SU-DHL-6 (cell line): ENCODE data around the gene SPTLC3.

ENCODE experiments used
- H2AFZ ChIP-seq: fragments of 200-600 bp; sonication (generic); 2 replicates; pipeline ENCODE4 v1.6.1; 2014; ENCODE audit warnings: low read depth, mild to moderate bottlenecking, moderate library complexity, mixed read lengths, antibody characterized with exemption, low read length; ENCODE audit not compliant: severe bottlenecking
- H3F3A ChIP-seq: fragments of 200-600 bp; shearing (Covaris generic); 2 replicates; pipeline ENCODE4 v1.6.0; 2016; ENCODE audit warnings: antibody characterized with exemption, mild to moderate bottlenecking; ENCODE audit not compliant: insufficient read depth
- H3K27ac ChIP-seq: fragments of 200-600 bp; sonication (generic); 2 replicates; pipeline ENCODE4 v1.5.1; 2016; ENCODE audit warnings: low read depth, mild to moderate bottlenecking, low read length, moderate library complexity, mixed read lengths
- H3K27me3 ChIP-seq: fragments of 200-600 bp; sonication (generic), shearing (Covaris generic); 2 replicates; pipeline ENCODE4 v1.6.0; 2014; ENCODE audit warnings: mild to moderate bottlenecking, low read length
- H3K36me3 ChIP-seq: fragments of 200-600 bp; sonication (generic); 2 replicates; pipeline ENCODE4 v1.6.1; 2014; ENCODE audit warnings: mild to moderate bottlenecking, low read length, mixed read lengths
- H3K4me2 ChIP-seq: fragments of 300-600, 200-600 bp; shearing (Covaris generic), sonication (generic); 2 replicates; pipeline ENCODE4 v1.6.0; 2014; ENCODE audit warnings: low read length, low read depth, mild to moderate bottlenecking; ENCODE audit not compliant: poor library complexity, severe bottlenecking
- H3K4me3 ChIP-seq: fragments of 200-600 bp; sonication (generic); 2 replicates; pipeline ENCODE4 v1.5.1; 2014; ENCODE audit warnings: antibody characterized with exemption, low read length, mild to moderate bottlenecking, mixed read lengths; ENCODE audit not compliant: insufficient read depth, poor library complexity, severe bottlenecking
- H3K79me2 ChIP-seq: fragments of 200-600 bp; sonication (generic); 2 replicates; pipeline ENCODE4 v1.6.1; 2014; ENCODE audit warnings: mild to moderate bottlenecking, low read length, moderate library complexity; ENCODE audit not compliant: insufficient read depth
- H3K9ac ChIP-seq: fragments of 200-600 bp; sonication (generic); 2 replicates; pipeline ENCODE4 v1.7.0; 2014; ENCODE audit warnings: mild to moderate bottlenecking, low read length
- H3K9me2 ChIP-seq: fragments of 200-600 bp; sonication (generic); replicated peaks from 2 replicates; pipeline ENCODE4 v1.6.1; 2014; ENCODE audit warnings: low read length; ENCODE audit not compliant: insufficient read depth
- H3K9me3 ChIP-seq: fragments of 200-600 bp; sonication (generic); 2 replicates; pipeline ENCODE4 v1.6.1; 2014; ENCODE audit warnings: low read length, mixed read lengths; ENCODE audit not compliant: insufficient read depth
- H4K20me1 ChIP-seq: fragments of 200-600 bp; sonication (generic); 2 replicates; pipeline ENCODE4 v1.6.1; 2014; ENCODE audit warnings: low read depth, mild to moderate bottlenecking, antibody characterized with exemption, low read length, moderate library complexity, mixed read lengths
- CTCF ChIP-seq: fragments of 200-600 bp; sonication (generic); IDR thresholded peaks from one replicate; pipeline ENCODE4 v1.5.1; 2017; ENCODE audit warnings: antibody characterized with exemption, mild to moderate bottlenecking, low read length, moderate library complexity; ENCODE audit not compliant: insufficient read depth, poor library complexity, severe bottlenecking
- EZH2phosphoT487 ChIP-seq: fragments of 200-600 bp; sonication (generic), shearing (Covaris generic); conservative IDR thresholded peaks from 2 replicates; pipeline ENCODE4 v1.6.1; 2018; ENCODE audit warnings: mild to moderate bottlenecking, antibody characterized with exemption, low read length, moderate library complexity, mixed read lengths

SPTLC3 gene

GRCh38 chr20:13007596-13007995 lies 1.2 kb upstream of the SPTLC3 start:
- Histone ChIP-seq H3F3A (no peaks in the 10 kb centered on the region), H3K4me2 (no peak overlapping the region)

GRCh38 chr20:13009682-13010406 lies 1.1 kb downstream of the SPTLC3 start:
- no peaks in the 10 kb centered on the region for H3K9me3 ChIP-seq
- no peaks in the 10 kb centered on the region for H3K79me2 ChIP-seq
- H3K4me2 ChIP-seq, result no peak overlapping the region
- H3K4me3 ChIP-seq, result no peak overlapping the region
- H3K9ac ChIP-seq, result no peak overlapping the region
- H3K27me3 ChIP-seq, result no peaks in the 10 kb centered on the region
- no peaks in the 10 kb centered on the region for H3F3A ChIP-seq
- H3K36me3 ChIP-seq, result no peaks in the 10 kb centered on the region
- TF ChIP-seq CTCF, result no peak
- no peak for TF ChIP-seq EZH2phosphoT487
- no peaks in the 10 kb centered on the region for H4K20me1 ChIP-seq
- no peak overlapping the region for H2AFZ ChIP-seq
- no peaks in the 10 kb centered on the region for H3K9me2 ChIP-seq
- no peak overlapping the region for H3K27ac ChIP-seq

More at GRCh38 chr20:13007596-13007995, 1.2 kb upstream of the SPTLC3 start:
- Histone ChIP-seq H3K36me3 (no peaks in the 10 kb centered on the region), H3K9me3 (no peaks in the 10 kb centered on the region), H4K20me1 (no peaks in the 10 kb centered on the region), H3K9ac (no peak overlapping the region), H3K79me2 (no peaks in the 10 kb centered on the region), H3K9me2 (no peaks in the 10 kb centered on the region), H3K4me3 (no peak overlapping the region), H2AFZ (no peak overlapping the region), H3K27ac (no peak overlapping the region), H3K27me3 (no peaks in the 10 kb centered on the region)
- no peak for TF ChIP-seq EZH2phosphoT487

- no peak overlapping the region for H3K9ac ChIP-seq
- no peaks in the 10 kb centered on the region for H3K27me3 ChIP-seq
- H3K27ac ChIP-seq, result no peak overlapping the region
- H3K79me2 ChIP-seq, result no peaks in the 10 kb centered on the region
- no peaks in the 10 kb centered on the region for H3K9me2 ChIP-seq
- TF ChIP-seq EZH2phosphoT487 (no peak), CTCF (no peak)
- no peaks in the 10 kb centered on the region for H3K36me3 ChIP-seq
- H2AFZ ChIP-seq, result no peak overlapping the region
- H3K4me2 ChIP-seq, result no peak overlapping the region
- no peaks in the 10 kb centered on the region for H3K9me3 ChIP-seq
- no peaks in the 10 kb centered on the region for H4K20me1 ChIP-seq
- no peak overlapping the region for H3K4me3 ChIP-seq
- H3F3A ChIP-seq, result no peaks in the 10 kb centered on the region
Observed at GRCh38 chr20:13012886-13013285, 4.1 kb downstream of the SPTLC3 start.

GRCh38 chr20:13013411-13013810 lies 4.6 kb downstream of the SPTLC3 start:
- no peaks in the 10 kb centered on the region for H3K9me2 ChIP-seq
- H3K4me2 ChIP-seq, result no peak overlapping the region
- no peaks in the 10 kb centered on the region for H3K9me3 ChIP-seq
- no peak overlapping the region for H2AFZ ChIP-seq
- H4K20me1 ChIP-seq, result no peaks in the 10 kb centered on the region
- H3K9ac ChIP-seq, result no peak overlapping the region
- no peak overlapping the region for H3K27ac ChIP-seq
- TF ChIP-seq EZH2phosphoT487, result no peak
- no peak for TF ChIP-seq CTCF
- no peak overlapping the region for H3K4me3 ChIP-seq
- H3K27me3 ChIP-seq, result no peaks in the 10 kb centered on the region
- H3F3A ChIP-seq, result no peaks in the 10 kb centered on the region
- no peaks in the 10 kb centered on the region for H3K36me3 ChIP-seq
- no peaks in the 10 kb centered on the region for H3K79me2 ChIP-seq
